Gastroesophageal sphincter (tissue), 3 donors: ENCODE data around the gene CLSTN1.

Source experiments
- CTCF ChIP-seq, 4 experiments: fragments of 200-600 bp in 2 of 4; fragments of 450-650 bp in 2 of 4; sonication (generic) in 1 of 4; IDR thresholded peaks; one replicate each; pipeline ENCODE4 v1.5.1; 2017 to 2019; ENCODE audit warnings: antibody characterized with exemption in 4 of 4, mild to moderate bottlenecking in 2 of 4, moderate library complexity in 2 of 4
- EP300 ChIP-seq: sonication (generic); formaldehyde crosslinking; IDR thresholded peaks from one replicate; pipeline ENCODE4 v1.6.1; 2017; ENCODE audit warnings: antibody characterized with exemption, mild to moderate bottlenecking
- POLR2A ChIP-seq, 2 donors: fragments of 450-650 bp; IDR thresholded peaks; one replicate each; pipeline ENCODE4 v1.6.1; 2017; ENCODE audit warnings: antibody characterized with exemption in 2 of 2, mild to moderate bottlenecking in 2 of 2, moderate library complexity in 1 of 2
- POLR2AphosphoS5 ChIP-seq: sonication (generic); formaldehyde crosslinking; IDR thresholded peaks from one replicate; pipeline ENCODE4 v1.6.1; 2017; ENCODE audit warnings: antibody characterized with exemption

- TF ChIP-seq CTCF (IDR thresholded peaks at IDR 0.05) (no peak), POLR2A (IDR thresholded peaks at IDR 0.05) (no peak), POLR2AphosphoS5 (no peak), EP300 (no peak)
Measured at GRCh38 chr1:9793291-9793690, 30.5 kb downstream of the CLSTN1 start.
